ENCODE data around the gene EFNA2.

DNA sequence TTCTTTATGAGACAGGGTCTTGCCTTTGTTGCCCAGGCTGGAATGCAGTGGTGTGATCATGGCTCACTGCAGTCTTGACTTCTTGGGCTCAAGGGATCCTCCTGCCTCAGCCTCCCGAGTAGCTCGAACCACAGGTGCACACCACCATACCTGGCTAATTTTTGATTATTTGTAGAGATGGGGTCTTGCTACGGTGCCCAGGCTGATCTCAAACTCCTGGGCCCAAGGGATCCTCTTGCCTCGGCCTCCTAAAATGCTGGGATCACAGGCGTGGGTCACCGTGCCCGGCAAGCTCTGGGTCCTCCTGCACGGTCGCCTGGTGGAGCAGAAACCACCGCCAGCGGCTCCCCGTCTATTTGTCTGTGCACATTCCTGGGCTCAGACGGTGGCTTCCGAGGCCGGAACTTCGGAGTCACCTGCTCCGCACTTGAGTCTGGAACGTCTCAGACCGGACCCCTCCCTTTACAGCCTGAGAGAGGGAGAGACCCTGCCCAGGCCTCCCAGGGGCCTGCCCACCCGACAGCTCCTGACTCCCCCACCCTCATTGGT, 22.2 kb downstream of the EFNA2 start:
- TF ChIP-seq CTCF (IDR thresholded peaks at IDR 0.05) (no peak), POLR2A (IDR thresholded peaks at IDR 0.05) (no peak), EP300 (IDR thresholded peaks at IDR 0.05) (no peak)
